ENCODE results near the gene FRZB. TPM values are rescaled to one million over a fixed set of nuclear protein-coding genes. Genes with fewer than 3 reads are reported as not detected.

Gene FRZB
- total RNA-seq, 6 experiments from 2014 or later = 0.06 to 0.17 (median 0.09) TPM; not detected in 3

DNA sequence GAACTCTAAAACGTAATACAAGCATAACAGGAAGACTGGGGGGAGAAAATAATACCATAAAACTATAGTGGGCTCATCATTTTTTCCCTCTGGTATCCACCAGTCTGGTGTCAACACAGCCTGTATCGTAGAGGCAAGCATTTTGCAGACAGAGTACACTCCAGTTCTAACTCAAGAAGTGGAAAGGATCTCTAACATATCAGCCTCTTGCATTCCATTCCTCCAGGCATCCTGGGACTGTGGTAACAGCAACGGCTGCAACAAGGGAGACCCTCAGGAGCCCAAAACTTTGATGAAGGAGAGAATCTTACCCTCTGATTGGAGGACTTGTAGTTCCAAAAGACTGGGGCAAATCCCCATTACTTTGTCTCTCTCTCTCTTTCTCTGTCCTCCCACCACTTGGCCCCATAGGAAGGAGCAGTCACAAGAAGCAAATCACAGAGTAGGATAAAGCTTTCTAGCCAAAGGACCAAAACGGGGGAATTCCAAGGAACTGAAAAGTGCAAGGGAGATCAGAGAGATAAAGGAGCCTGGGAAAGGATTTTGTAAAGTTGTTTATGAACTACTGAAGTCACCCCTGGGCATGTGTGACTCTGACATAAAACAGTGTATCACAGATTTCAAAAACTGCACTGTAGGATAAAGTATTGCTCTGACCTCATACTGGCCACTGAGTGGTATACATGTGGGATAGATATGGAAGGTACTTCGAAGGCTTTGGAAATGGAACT, 11.9 kb downstream of the FRZB start:
- no peaks in the 10 kb centered on the region for H3K36me3 Mint-ChIP-seq (ENCODE audit: low read depth)
- H3K9me3 Mint-ChIP-seq = no peaks in the 10 kb centered on the region
- TF ChIP-seq CTCF (IDR thresholded peaks at IDR 0.05) = no peak
- H3K27ac Mint-ChIP-seq = no peak overlapping the region
- H3K27me3 Mint-ChIP-seq (ENCODE audit: insufficient read depth) = peaks cover 5% of the 10 kb centered on the region; the same call in 1 of the 2 replicates
- no peaks in the 10 kb centered on the region; the same call in 1 of the 2 replicates for H3K4me1 Mint-ChIP-seq (ENCODE audit: low read depth)
- no peak for DNase-seq
- no peak overlapping the region for H3K4me3 Mint-ChIP-seq

GRCh38 chr2:182852801-182853200, 13.6 kb downstream of the FRZB start:
- no peak overlapping the region for H3K4me3 Mint-ChIP-seq
- no peaks in the 10 kb centered on the region for H3K4me1 Mint-ChIP-seq (ENCODE audit: low read depth)
- DNase-seq = no peak
- TF ChIP-seq CTCF (IDR thresholded peaks at IDR 0.05) = no peak
- no peak overlapping the region for H3K27ac Mint-ChIP-seq
- peaks cover 10% of the 10 kb centered on the region for H3K27me3 Mint-ChIP-seq (ENCODE audit: insufficient read depth)
- H3K9me3 Mint-ChIP-seq = no peaks in the 10 kb centered on the region
- no peaks in the 10 kb centered on the region for H3K36me3 Mint-ChIP-seq (ENCODE audit: low read depth)

GRCh38 chr2:182852090-182852489, 14.3 kb downstream of the FRZB start:
- Mint-ChIP-seq H3K36me3 (ENCODE audit: low read depth) (no peaks in the 10 kb centered on the region), H3K9me3 (no peaks in the 10 kb centered on the region), H3K27ac (no peak overlapping the region), H3K4me1 (ENCODE audit: low read depth) (no peaks in the 10 kb centered on the region), H3K27me3 (ENCODE audit: insufficient read depth) (peaks cover 13% of the 10 kb centered on the region), H3K4me3 (no peak overlapping the region)
- no peak for TF ChIP-seq CTCF (IDR thresholded peaks at IDR 0.05)
- no peak for DNase-seq

GRCh38 chr2:182845794-182846417, 20.5 kb downstream of the FRZB start:
- H3K4me3 Mint-ChIP-seq = no peak overlapping the region
- TF ChIP-seq CTCF (IDR thresholded peaks at IDR 0.05) = no peak
- H3K4me1 Mint-ChIP-seq (ENCODE audit: low read depth) = no peaks in the 10 kb centered on the region
- H3K27ac Mint-ChIP-seq = no peak overlapping the region
- H3K9me3 Mint-ChIP-seq = no peaks in the 10 kb centered on the region
- no peak for DNase-seq
- H3K36me3 Mint-ChIP-seq (ENCODE audit: low read depth) = no peaks in the 10 kb centered on the region
- H3K27me3 Mint-ChIP-seq (ENCODE audit: insufficient read depth) = peaks cover 10% of the 10 kb centered on the region

- H3K9me3 Mint-ChIP-seq = no peaks in the 10 kb centered on the region
- H3K27me3 Mint-ChIP-seq (ENCODE audit: insufficient read depth) = peaks cover 28% of the 10 kb centered on the region
- TF ChIP-seq CTCF (IDR thresholded peaks at IDR 0.05) = no peak
- no peak overlapping the region for H3K27ac Mint-ChIP-seq
- H3K4me3 Mint-ChIP-seq = no peak overlapping the region
- no peak for DNase-seq
- H3K36me3 Mint-ChIP-seq (ENCODE audit: low read depth) = no peaks in the 10 kb centered on the region
- H3K4me1 Mint-ChIP-seq (ENCODE audit: low read depth) = no peaks in the 10 kb centered on the region
Measured at GRCh38 chr2:182836451-182836850, 30.0 kb downstream of the FRZB start.
